Hepatic stellate cell (primary cell): ENCODE data around the gene XCR1.
"Not testable (repeated sequence)": the region's sequence is repeated elsewhere in the genome, so short reads cannot be mapped to it uniquely, and the experiment has no call there.

Experiments
- DNase-seq: peaks from one replicate; pipeline ENCODE4 v3.0.0; 2011; ENCODE audit warnings: low spot score

Gene XCR1

GRCh38 chr3:46038916-46039315, 11.6 kb upstream of the XCR1 start:
- no peak for DNase-seq

- DNase-seq = not testable (repeated sequence)
Observed at GRCh38 chr3:46038071-46038470, 10.8 kb upstream of the XCR1 start.

GRCh38 chr3:46036191-46036590, 8.9 kb upstream of the XCR1 start:
- DNase-seq = no peak

- no peak for DNase-seq
Observed at GRCh38 chr3:46031747-46032146, 4.5 kb upstream of the XCR1 start.

GRCh38 chr3:46031269-46031668, 4.0 kb upstream of the XCR1 start:
- no peak for DNase-seq

GRCh38 chr3:46030626-46031025, 3.3 kb upstream of the XCR1 start:
- DNase-seq = no peak

- no peak for DNase-seq
Observed at GRCh38 chr3:46029953-46030543, 2.8 kb upstream of the XCR1 start.

- DNase-seq = no peak
Observed at GRCh38 chr3:46027736-46028397, 584 bp upstream of the XCR1 start.

GRCh38 chr3:46025139-46025538, 2.1 kb downstream of the XCR1 start:
- no peak for DNase-seq

GRCh38 chr3:46024131-46024530, 3.2 kb downstream of the XCR1 start:
- DNase-seq = no peak

GRCh38 chr3:46022909-46023785, 4.1 kb downstream of the XCR1 start:
- no peak for DNase-seq

GRCh38 chr3:46021516-46021915, 5.8 kb downstream of the XCR1 start:
- DNase-seq = no peak

- DNase-seq = no peak
Observed at GRCh38 chr3:46020766-46021510, 6.3 kb downstream of the XCR1 start.

- no peak for DNase-seq
Observed at GRCh38 chr3:46019707-46020106, 7.6 kb downstream of the XCR1 start.

GRCh38 chr3:46017720-46018119, 9.6 kb downstream of the XCR1 start:
- no peak for DNase-seq

- DNase-seq = no peak
Observed at GRCh38 chr3:46013316-46014094, 13.8 kb downstream of the XCR1 start.

GRCh38 chr3:46012246-46012645, 15.0 kb downstream of the XCR1 start:
- DNase-seq = no peak

- no peak for DNase-seq
Observed at GRCh38 chr3:46010519-46011113, 16.7 kb downstream of the XCR1 start.

GRCh38 chr3:46008058-46008457, 19.2 kb downstream of the XCR1 start:
- DNase-seq = no peak

GRCh38 chr3:46007280-46007679, 20.0 kb downstream of the XCR1 start:
- no peak for DNase-seq
